ENCODE data around the gene ATP2B2.

- TF ChIP-seq CTCF (IDR thresholded peaks at IDR 0.05): no peak
- no peak for TF ChIP-seq POLR2A (IDR thresholded peaks at IDR 0.05)
Observed at GRCh38 chr3:10444110-10444429, 61.3 kb downstream of the ATP2B2 start.

All from uterus (tissue), 2 donors.